ENCODE results near the gene POLN.
"Not testable (repeated sequence)": the region's sequence is repeated elsewhere in the genome, so short reads cannot be mapped to it uniquely, and the experiment has no call there.

The POLN gene

DNA sequence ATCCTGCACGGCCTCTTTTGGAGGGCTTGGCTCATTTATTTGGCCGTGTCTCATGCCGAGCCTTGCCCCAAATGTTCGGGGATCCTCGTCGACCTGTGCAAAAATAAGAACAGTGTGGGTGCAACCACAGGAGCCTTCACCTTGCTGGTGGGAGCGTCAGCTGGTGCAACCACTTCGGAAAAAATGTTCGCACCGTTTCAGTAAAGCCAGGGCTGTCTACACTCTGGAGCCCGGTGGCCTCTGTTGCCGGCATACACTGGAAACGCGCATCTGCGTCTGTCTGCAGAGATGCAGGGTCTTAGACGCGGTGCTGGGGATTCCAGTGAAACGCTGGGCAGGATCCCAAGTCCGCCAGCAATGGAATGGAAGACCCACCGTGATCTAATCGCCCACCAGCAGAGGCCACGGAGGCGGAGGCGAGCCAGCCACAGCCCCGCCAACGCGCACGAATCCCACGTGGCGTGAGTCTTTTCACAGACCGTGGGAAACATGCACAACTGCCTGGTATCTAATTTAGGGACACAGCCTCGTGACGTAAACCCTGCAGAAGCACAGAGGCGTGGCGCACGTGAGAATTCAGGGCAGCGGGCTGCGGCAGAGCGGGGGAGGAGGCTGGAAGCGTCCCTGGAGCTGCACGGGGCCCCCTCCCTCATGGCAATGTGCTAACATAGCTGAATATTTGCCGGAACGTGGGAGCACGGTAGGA, 33.8 kb upstream of the POLN start:
- no peak for DNase-seq (ENCODE audit: low spot score)

DNA sequence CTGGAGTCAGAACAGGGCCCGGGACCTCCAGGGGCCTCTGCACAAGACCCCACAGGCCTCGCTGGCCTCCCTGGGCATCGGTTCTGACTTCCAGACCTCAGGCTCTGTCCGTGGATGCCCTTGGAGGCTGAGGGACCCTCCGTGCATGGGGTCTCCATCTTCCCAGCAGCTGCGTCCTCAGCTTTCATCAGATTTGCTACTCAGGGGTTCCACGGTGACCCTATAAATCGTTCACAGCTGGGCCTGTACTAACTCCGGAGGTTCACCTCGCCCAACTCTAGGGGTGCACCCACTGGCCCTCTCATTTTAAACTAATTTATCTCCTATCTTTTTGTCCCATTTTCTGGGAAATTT, 33.1 kb upstream of the POLN start:
- not testable (repeated sequence) for DNase-seq (ENCODE audit: low spot score)

DNA sequence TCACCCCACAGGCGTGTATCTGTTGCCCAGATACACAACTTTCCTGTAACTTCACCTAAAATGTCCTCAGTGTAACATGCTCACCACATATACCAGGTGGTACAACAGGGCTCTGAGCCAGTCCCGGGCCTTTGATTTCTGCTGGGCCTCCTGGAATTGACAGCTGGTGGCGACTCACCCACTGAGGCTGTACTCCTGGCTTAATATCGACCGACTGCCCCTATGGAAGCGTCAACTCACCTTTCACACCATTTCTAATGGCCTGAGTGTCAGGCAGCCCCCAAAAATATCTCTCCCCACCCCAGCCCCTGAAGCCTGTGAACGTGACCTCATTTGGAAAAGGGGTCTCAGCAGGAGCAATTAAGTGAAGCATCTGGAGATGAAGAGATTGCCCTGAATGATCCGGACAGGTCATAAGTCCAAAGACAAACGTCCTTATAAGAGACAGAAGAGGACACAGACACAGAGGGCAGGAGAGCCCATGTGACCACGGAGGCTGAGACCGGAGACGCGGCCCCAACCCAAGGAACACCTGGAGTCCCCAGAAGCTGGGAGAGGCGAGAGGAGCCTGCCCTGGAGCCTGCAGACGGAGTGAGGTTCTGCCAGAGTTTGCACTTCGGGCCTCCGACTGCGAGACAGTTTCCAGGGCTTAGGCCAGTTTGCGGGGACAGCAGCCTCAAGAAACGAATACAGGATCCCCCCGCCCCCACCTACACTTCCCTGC, 32.6 kb upstream of the POLN start:
- DNase-seq (ENCODE audit: low spot score) = no peak

DNA sequence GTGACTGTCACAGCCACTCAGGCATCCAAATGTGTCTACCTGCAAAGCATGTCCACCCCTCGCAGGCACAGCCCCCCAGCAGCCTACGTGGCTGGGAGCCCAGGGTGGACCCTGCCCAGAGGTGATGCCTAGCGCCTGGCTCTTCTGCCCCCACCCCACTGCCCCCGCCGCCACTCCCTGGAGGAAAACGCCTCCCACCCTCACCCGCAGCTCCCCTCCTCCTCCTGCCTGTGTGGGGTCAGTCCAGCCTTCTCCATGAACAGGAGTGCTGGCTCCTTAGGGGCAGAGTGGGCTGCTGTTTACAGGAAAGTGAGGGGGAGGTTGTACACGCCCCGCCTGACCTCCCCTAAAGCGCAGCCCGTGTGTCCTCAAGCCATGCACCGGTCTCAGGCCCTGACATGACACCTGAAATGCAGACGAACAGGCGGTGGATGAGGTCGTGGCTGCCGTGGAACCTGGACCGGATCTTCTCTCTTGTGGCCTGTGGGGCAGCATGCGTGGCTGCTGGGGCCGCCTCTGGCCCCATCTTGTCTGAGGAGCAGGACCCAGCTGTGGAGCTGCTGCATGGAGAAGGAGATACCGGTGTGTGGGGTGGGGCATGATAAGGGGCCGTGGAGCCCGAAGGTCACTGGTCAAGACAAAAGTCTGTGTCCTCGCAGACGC, 31.9 kb upstream of the POLN start:
- DNase-seq (ENCODE audit: low spot score) = no peak

DNA sequence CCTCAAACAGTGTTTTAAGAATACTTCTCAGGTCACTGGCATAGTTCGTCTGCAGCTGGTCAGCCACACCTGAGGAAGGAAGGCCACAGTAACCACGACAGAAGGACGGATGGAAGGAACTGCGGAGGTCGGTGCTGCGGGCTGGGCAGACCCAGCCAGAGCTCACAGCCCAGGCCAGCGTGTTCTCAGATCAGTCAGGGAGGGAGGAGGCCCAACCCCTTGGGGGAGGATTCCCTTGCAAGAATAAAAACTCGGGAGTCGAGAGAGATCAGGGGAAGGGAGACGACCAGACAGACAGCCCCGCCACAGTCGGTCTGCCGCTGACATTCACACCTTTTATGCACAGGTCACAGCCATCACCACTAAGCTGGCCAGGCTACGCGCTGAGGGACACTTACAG, 31.3 kb upstream of the POLN start:
- DNase-seq (ENCODE audit: low spot score) = no peak

DNA sequence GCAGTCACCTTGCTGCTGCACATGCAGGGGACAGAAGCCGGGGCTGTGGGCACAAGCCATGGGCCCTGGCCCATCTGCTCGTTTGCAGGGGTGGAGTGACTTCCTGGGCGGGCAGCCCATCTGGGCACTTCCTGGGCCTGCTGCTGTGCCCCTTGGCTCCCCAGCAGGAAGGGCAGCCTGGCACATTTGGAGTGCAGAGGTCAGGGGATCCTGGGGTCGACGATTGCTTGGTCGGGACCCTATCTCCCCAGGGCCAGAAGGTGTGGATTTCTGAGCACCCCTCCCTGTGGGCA, 30.9 kb upstream of the POLN start:
- DNase-seq (ENCODE audit: low spot score) = no peak

DNA sequence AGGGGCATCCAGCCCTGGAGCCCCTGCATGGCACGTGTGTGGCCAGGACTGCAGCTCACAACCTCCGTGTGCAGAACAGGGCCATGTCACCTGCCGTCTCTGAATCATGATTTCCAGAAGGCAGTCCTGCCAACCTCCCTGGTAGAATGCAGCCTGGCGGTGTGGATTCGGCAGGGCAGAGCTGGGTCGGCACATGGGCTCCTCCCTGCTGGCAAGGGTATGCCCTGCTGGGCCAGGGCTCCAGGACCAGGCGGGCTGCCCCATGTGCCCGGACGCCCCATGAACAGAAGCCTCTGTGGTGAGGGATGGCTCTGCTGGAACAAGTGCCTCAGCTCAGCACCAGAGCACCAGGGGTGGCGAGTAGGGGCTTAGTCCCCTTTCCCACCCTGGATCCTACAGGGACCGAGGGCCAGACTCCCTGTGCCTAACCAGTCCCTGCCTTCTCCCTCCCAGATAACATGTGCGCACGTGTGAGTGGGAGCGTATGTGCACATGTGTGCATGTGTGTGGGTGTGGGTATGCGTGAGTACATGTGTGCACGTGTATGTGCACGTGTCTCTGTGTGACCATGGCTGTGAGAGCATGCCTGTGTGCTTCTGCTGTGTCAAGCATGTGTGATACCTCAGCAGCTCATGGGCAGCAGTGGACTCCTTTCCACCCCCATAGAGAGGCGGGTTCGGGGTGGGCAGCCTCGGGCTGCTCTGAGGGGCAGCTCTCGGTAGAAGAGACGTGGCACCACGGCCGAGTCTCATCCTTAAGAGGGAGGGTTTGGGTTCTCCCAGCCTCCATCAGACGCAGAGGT, 30.3 kb upstream of the POLN start:
- DNase-seq (ENCODE audit: low spot score) = no peak

DNA sequence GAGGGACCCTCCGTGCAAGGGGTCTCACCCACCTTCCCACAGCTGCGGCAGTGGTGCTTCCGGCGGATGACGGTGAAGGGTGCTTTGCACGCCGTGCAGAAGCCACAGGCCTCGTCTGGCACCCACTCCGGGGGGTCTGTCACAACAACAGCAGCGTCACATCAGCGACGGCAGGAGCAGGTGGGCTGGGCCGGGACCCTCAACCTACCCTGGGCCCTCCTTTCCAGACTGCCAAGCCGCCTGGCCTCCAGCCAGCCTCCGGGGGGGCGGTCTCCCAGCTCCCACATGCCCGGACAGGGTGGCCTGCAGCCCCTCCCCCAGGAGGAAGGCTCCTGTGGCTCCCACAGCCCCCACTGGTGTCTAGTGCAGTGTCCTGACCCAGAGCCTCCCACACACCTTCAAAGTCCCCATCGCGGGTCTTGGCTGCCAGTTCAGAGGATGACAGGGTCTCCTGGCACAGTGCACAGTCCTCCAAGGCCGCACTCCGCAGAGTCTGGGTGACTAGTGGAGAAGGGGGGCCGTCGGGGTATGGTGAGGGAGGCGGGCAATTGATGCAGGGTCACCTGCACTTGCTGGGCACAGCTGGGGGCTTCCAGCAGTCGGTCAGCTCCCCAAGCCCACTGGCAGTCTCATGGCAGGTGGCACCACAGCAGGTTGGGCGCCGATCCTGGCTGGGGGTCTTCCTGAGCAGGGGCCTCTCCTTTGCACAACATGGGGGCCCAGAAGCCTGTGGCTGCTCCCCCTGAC, 29.5 kb upstream of the POLN start:
- no peak for DNase-seq (ENCODE audit: low spot score)

DNA sequence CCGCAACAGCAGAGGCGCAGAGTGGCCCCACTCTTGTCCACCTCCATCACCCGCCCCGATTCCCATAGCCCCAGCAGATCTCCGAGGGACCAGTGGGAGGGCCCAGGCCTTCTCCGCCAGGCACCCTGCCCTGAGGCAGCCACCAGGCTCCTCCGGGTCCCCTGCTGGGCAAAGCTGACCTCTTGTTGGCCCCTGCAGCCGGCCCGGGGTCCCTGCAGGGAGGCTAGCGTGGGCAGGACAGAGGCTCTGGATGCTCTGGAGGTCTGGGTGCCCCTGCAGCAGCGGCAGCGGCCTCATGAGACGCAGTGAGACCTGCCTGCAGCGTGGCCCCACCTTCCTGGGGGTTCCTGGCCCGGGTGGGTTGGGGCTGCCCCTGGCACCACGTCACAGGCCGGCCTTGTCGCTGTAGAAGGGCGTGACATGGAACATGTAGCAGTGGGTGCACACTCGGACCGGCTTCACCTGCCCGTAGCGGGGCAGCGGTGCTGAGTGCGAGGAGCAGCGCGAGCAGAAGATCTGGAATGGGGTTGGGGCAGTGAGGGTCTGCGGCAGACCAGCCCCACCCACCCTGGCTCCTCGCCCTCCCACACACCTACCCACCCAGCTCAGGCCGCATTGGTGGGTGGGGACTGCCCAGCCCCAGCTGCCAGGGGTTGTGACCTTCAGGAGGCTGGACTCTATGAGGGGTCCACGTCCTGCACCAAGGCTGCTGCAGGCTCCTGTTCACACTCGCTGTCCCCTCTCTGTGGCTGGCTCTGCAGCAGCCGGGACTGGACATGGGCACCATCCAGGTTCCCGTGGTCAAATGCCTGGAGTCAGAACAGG, 28.6 kb upstream of the POLN start:
- DNase-seq (ENCODE audit: low spot score) = no peak

DNA sequence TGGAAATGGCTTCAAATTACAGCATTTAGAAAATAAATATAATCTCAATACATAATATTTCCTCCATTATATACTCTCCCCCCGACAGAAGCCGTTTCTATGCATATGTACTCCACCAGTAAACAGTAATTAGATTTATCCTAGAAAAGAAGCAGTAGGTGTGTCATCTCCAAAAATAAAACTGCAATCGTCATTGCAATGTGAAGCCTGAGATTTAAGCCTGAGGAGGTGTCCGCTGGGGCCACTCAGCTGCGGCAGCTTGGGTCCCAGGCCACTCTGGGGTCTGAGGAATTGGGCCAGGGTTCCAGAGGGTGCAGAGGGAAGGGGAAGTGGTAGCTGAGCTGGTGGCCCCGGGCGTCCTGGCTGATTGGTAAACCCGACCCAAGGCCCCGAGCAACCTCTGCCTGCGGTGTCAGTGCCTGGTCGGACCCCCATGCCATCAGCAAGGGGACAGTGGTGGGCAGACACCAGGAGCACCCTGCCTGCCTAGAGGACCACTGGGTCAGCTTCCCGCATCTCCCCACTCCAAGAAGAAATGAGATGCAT, 27.8 kb upstream of the POLN start:
- no peak for DNase-seq (ENCODE audit: low spot score)

DNA sequence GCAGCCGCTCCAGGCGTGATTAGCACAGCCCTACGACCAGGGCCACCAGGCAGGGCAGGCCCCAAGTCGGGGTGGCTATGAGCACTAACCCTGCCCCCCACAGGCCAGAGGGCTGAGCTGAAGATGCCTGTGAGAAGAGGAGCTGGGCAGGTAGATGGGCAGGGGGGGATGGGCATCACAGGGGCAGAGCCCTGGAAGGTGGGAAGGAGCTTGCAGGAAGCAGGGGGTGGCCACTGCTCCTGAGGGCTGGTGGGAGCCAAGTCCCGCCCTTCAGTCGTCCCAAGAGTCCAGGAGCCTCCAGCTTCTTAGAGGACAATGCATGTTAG, 27.2 kb upstream of the POLN start:
- DNase-seq (ENCODE audit: low spot score) = no peak

DNA sequence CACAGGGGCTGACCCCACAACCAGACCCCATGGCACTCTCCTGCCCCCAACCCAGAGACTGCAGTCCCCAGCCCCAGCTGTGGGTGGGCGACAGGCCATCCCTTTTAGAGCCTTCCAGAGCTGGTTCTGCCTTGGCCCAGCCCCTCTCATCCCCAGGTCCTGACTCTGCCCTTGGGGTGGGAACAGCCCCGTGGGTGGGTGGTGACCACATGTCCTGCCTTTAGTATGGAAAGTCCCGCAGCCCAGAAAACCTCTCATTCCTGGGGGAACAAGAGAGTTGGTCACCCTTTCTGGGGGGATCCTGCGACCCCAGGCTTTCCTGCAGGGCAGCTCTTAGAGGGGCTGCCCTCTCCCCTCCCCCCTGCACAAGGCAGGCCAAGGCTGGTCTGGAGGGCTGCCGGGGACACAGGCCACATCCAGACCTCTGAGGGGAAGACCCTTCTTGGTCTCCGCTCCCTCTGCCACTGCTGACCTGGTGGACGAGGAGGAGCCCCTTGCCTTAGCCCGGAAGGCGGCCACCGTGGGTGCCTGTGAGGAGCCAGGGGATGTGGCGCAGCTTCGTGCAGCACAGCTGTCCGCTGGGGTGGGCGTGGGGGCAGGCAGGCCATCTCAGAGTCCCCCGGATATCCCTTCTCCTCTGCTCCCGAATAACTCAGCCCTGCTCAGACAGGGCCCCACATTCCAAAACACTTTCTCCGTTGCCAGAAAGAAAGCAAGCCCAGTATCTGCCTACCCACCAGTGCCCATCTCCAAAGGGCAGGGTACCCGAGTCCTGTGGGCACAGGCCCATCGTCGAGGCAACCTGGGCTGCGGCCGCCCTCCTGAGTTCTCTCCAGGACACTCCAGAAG, 26.7 kb upstream of the POLN start:
- DNase-seq (ENCODE audit: low spot score) = no peak

DNA sequence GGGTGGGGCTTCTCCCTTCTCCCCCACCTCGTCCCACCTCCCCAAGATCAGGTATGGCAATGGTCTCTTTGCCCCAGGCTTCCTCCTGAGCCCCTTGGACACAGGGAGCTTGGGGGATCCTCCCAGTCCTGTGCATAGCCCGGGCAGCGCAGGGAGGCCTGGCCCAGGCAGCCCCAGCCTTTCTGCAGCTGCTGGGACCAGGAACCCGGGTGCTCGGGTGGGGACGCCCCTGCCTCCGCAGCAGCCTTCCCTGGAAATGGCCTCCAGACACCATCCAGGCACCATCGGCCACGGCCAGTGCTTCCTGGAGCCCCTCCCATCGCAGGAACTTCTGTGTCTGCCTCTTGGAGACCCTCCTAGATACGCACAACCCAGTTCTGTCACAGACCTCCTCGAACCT, 25.9 kb upstream of the POLN start:
- no peak for DNase-seq (ENCODE audit: low spot score)

DNA sequence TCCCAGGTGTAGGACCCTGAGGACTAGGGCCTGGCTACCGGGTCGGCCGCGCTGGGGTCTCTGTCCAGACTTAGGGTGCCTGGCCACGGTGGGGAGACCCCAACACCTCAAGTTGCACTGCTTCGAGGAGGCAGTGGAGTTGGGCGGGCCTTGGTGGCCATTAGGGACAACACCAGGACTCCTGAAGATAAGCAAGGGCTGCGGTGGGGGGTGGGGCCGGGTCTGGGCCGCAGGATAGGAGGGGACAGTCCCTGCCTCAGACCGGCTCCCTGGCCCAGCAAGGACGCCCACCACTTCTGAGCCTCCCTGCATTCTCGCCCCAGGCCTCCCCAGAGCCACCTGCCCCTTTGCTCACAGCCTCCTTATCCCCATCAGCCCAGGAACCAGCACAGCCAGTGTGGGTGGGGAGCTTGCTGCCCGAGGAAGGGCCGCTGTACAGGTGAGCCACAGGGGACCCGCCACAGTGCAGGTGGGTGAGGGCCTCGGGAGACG, 25.4 kb upstream of the POLN start:
- no peak for DNase-seq (ENCODE audit: low spot score)

DNA sequence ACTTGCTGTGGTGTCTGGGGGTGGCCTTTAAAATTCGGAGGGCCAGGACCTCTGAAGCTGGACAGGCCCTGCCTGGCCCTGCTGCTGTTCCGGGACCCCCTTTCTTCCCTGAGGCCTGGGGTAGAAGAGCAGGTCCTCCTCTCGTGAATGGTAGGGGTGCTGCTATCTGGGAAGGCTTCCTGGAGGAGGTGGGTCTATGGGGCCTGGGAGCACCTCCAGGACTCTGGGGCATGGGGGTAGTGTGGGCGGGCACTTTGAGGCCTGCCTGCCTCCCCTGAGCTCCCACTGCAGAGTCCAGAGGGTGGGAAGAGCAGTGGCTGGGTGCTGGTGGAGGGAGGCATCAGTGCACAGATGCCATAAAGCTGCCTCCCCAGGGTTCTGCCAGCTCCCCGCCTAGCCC, 24.9 kb upstream of the POLN start:
- DNase-seq (ENCODE audit: low spot score) = no peak

DNA sequence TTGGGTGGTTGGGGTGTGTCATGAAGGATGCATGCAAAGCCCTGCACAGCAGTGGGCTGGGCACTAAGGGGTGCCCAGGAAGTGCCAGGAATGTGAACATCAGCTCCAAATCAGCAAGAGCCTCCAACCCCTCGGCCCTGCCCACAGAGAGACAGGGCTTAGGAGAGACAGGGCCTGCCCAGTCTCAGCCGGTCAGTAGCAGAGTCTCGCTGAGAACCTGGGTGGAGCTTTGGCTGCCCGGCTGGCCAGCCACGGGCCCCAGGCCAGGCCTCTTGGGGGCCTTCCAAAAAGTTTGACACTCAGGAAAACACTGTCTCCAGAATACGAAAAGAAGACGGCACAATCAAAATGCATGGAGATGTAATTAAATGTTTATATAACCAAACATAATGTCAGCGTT, 24.3 kb upstream of the POLN start:
- DNase-seq (ENCODE audit: low spot score) = no peak

DNA sequence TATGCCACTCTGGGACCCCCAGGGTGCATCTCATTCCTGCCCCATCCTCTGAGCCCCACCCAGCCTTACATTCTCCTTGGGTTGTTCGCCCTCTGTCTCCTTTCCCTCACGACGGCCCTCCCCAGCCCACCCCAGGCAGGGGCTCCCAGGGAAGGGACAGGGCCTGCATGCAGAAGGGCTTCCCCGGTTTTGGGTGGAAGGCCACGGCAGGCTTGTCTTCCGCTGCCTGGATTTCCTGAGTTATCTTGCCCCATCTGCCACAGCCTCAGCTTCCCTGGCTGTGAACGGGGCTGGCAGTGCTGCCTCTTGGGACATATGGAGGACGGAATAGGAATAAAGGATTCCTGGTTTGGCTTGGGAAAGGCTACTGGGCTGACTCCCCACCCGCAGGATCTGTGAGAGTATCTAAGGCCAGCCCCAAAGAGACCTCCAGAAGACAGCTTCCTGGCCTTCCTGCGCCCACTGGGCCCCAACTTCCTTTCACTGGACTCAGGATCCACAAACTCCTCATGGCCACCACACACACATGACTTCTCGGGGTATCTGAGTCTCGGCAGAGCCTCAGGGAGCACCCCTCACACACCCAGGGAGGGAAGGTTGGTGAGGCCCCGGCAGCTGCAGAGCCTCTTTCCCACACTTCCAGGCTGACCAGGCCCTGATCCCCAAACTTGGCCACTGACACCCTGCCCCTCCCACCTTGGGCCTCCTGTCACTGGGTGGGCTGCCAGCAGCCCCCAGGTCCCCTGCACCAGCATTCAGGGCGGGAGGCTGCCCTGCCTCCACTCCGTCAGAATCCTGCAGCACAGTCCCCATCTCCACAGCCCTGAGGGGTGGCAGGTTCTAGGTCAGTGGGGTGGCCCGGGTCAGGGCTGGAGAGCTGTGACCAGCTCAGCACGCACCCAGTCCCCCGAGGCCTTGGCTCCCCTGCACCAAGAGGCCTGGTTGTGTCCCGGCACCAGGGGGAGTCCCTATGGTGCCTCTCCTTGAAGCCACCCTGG, 23.5 kb upstream of the POLN start:
- DNase-seq (ENCODE audit: low spot score) = no peak

DNA sequence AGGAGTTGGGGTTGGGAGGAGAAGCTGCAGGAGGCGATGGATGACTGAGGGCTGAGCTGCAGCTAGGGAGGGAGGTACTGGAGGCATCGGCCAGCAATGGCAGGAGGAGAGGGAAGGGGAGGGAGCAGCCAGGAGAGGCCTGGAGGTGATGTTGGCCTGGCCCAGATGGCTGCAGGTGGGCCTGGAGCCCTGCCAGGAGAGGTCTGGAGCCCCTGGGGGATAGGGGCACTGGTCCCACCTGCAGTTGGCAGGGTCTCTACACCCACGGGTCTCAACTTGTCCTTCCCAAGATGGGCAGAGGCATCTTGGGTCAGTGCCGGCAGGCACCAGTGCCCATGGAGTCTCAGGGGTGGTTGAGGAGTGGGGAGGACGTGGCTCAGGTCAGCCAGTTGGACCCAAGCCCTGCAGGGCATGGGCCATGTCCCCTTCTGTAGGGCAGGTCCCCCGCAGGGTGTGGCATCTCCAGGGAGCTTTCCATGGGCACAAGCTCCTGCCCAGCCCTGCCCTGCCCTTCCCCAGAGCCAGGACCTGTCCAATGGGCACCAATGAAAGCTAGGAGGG, 22.6 kb upstream of the POLN start:
- DNase-seq (ENCODE audit: low spot score) = no peak

All from SK-N-DZ (cell line).